ENCODE data around the gene ZNF275.

Gene ZNF275

GRCh38 chrX:153343674-153344073, 9.7 kb downstream of the ZNF275 start:
- H2BK12ac ChIP-seq (ENCODE audit: low read length in 2 of 2) = no peak overlapping the region
- 94% methylated on average over 2 of the region's 2 CpGs for WGBS

GRCh38 chrX:153347530-153347929, 13.6 kb downstream of the ZNF275 start:
- Histone ChIP-seq H3K23ac (ENCODE audit: low read length in 2 of 2) (no peak overlapping the region), H3K27ac (ENCODE audit: low read length, poor library complexity, severe bottlenecking) (no peak overlapping the region), H2BK15ac (ENCODE audit: low read depth, poor library complexity, severe bottlenecking) (no peak overlapping the region), H3K4me1 (ENCODE audit: control insufficient read depth, insufficient read depth, low read depth, low read length) (no peaks in the 10 kb centered on the region), H2BK5ac (ENCODE audit: low read depth, low read length, poor library complexity, severe bottlenecking) (no peak overlapping the region), H3K9ac (ENCODE audit: low read length) (no peak overlapping the region), H2BK120ac (ENCODE audit: low read depth, low read length) (no peak overlapping the region), H2AK5ac (ENCODE audit: low read length, severe bottlenecking) (no peak overlapping the region), H4K91ac (ENCODE audit: low read length) (no peak overlapping the region), H2BK12ac (ENCODE audit: low read length in 2 of 2) (no peak overlapping the region), H3K4me2 (ENCODE audit: low read length, poor library complexity, severe bottlenecking) (no peak overlapping the region), H3K18ac (ENCODE audit: low read depth in 1 of 2, low read length in 2 of 2) (no peak overlapping the region), H4K8ac (ENCODE audit: low read length) (no peak overlapping the region), H3K4ac (ENCODE audit: low read depth in 1 of 2, low read length in 2 of 2) (no peak overlapping the region), H3K79me1 (replicated peaks; ENCODE audit: low read length, poor library complexity, severe bottlenecking) (peaks cover 10% of the 10 kb centered on the region), H3K14ac (ENCODE audit: low read length in 2 of 2) (no peak overlapping the region), H3K4me3 (ENCODE audit: insufficient read depth in 1 of 2, low read depth in 1 of 2, low read length in 2 of 2) (no peak overlapping the region), H3K27me3 (ENCODE audit: control insufficient read depth in 1 of 2, insufficient read depth in 1 of 2, low read length in 2 of 2) (peaks cover 0 to 5% of the 10 kb centered on the region in 2 experiments), H3K9me3 (ENCODE audit: control insufficient read depth, low read length) (peaks cover 10% of the 10 kb centered on the region), H2AFZ (ENCODE audit: low read depth, low read length) (no peak overlapping the region), H3K36me3 (ENCODE audit: control insufficient read depth in 1 of 2, insufficient read depth in 2 of 2, low read depth in 1 of 2, low read length in 2 of 2) (peaks cover 55 to 63% of the 10 kb centered on the region in 2 experiments)
- no peak for DNase-seq
- 96% methylated on average over 38 of the region's 38 CpGs for WGBS

More at GRCh38 chrX:153343674-153344073, 9.7 kb downstream of the ZNF275 start:
- no peak overlapping the region for H3K4ac ChIP-seq (ENCODE audit: low read depth in 1 of 2, low read length in 2 of 2)
- H3K14ac ChIP-seq (ENCODE audit: low read length in 2 of 2) = no peak overlapping the region
- no peak overlapping the region for H4K91ac ChIP-seq (ENCODE audit: low read length)
- H3K9ac ChIP-seq (ENCODE audit: low read length) = no peak overlapping the region
- H2AK5ac ChIP-seq (ENCODE audit: low read length, severe bottlenecking) = no peak overlapping the region
- no peak overlapping the region for H2BK15ac ChIP-seq (ENCODE audit: low read depth, poor library complexity, severe bottlenecking)
- no peak overlapping the region for H3K18ac ChIP-seq (ENCODE audit: low read depth in 1 of 2, low read length in 2 of 2)
- H3K9me3 ChIP-seq (ENCODE audit: control insufficient read depth, low read length) = peaks cover 6% of the 10 kb centered on the region
- no peak overlapping the region for H3K23ac ChIP-seq (ENCODE audit: low read length in 2 of 2)
- H3K27me3 ChIP-seq (ENCODE audit: control insufficient read depth in 1 of 2, insufficient read depth in 1 of 2, low read length in 2 of 2) = no peaks in the 10 kb centered on the region
- no peak for DNase-seq
- H3K4me3 ChIP-seq (ENCODE audit: insufficient read depth in 1 of 2, low read depth in 1 of 2, low read length in 2 of 2) = no peak overlapping the region
- no peak overlapping the region for H2BK5ac ChIP-seq (ENCODE audit: low read depth, low read length, poor library complexity, severe bottlenecking)
- H3K36me3 ChIP-seq (ENCODE audit: control insufficient read depth in 1 of 2, insufficient read depth in 2 of 2, low read depth in 1 of 2, low read length in 2 of 2) = peaks cover 39 to 53% of the 10 kb centered on the region in 2 experiments
- H3K79me1 ChIP-seq (replicated peaks; ENCODE audit: low read length, poor library complexity, severe bottlenecking) = peaks cover 16% of the 10 kb centered on the region
- no peak overlapping the region for H4K8ac ChIP-seq (ENCODE audit: low read length)
- no peak overlapping the region for H2BK120ac ChIP-seq (ENCODE audit: low read depth, low read length)
- H3K4me2 ChIP-seq (ENCODE audit: low read length, poor library complexity, severe bottlenecking) = no peak overlapping the region
- no peak overlapping the region for H2AFZ ChIP-seq (ENCODE audit: low read depth, low read length)
- no peak overlapping the region for H3K27ac ChIP-seq (ENCODE audit: low read length, poor library complexity, severe bottlenecking)
- no peaks in the 10 kb centered on the region for H3K4me1 ChIP-seq (ENCODE audit: control insufficient read depth, insufficient read depth, low read depth, low read length)

GRCh38 chrX:153348421-153348820, 14.5 kb downstream of the ZNF275 start:
- Histone ChIP-seq H3K9ac (ENCODE audit: low read length) (no peak overlapping the region), H2BK120ac (ENCODE audit: low read depth, low read length) (no peak overlapping the region), H3K23ac (ENCODE audit: low read length in 2 of 2) (no peak overlapping the region), H3K36me3 (ENCODE audit: control insufficient read depth in 1 of 2, insufficient read depth in 2 of 2, low read depth in 1 of 2, low read length in 2 of 2) (peaks cover 55 to 63% of the 10 kb centered on the region in 2 experiments), H3K4me1 (ENCODE audit: control insufficient read depth, insufficient read depth, low read depth, low read length) (no peaks in the 10 kb centered on the region), H3K9me3 (ENCODE audit: control insufficient read depth, low read length) (peaks cover 8% of the 10 kb centered on the region), H2BK5ac (ENCODE audit: low read depth, low read length, poor library complexity, severe bottlenecking) (no peak overlapping the region), H2BK15ac (ENCODE audit: low read depth, poor library complexity, severe bottlenecking) (no peak overlapping the region), H2AK5ac (ENCODE audit: low read length, severe bottlenecking) (no peak overlapping the region), H3K79me1 (replicated peaks; ENCODE audit: low read length, poor library complexity, severe bottlenecking) (peaks cover 10% of the 10 kb centered on the region), H2BK12ac (ENCODE audit: low read length in 2 of 2) (no peak overlapping the region), H4K8ac (ENCODE audit: low read length) (no peak overlapping the region), H4K91ac (ENCODE audit: low read length) (no peak overlapping the region), H3K4me3 (ENCODE audit: insufficient read depth in 1 of 2, low read depth in 1 of 2, low read length in 2 of 2) (no peak overlapping the region), H3K4ac (ENCODE audit: low read depth in 1 of 2, low read length in 2 of 2) (no peak overlapping the region), H3K27ac (ENCODE audit: low read length, poor library complexity, severe bottlenecking) (no peak overlapping the region), H3K27me3 (ENCODE audit: control insufficient read depth in 1 of 2, insufficient read depth in 1 of 2, low read length in 2 of 2) (peaks cover 0 to 7% of the 10 kb centered on the region in 2 experiments), H3K14ac (ENCODE audit: low read length in 2 of 2) (no peak overlapping the region), H2AFZ (ENCODE audit: low read depth, low read length) (no peak overlapping the region), H3K4me2 (ENCODE audit: low read length, poor library complexity, severe bottlenecking) (no peak overlapping the region), H3K18ac (ENCODE audit: low read depth in 1 of 2, low read length in 2 of 2) (no peak overlapping the region)
- 96% methylated on average over 8 of the region's 8 CpGs for WGBS
- DNase-seq = no peak

GRCh38 chrX:153349952-153350351, 16.0 kb downstream of the ZNF275 start:
- H4K91ac ChIP-seq (ENCODE audit: low read length) = no peak overlapping the region
- WGBS = 100% methylated on average over 4 of the region's 5 CpGs
- H4K8ac ChIP-seq (ENCODE audit: low read length) = no peak overlapping the region

More at GRCh38 chrX:153349952-153350351, 16.0 kb downstream of the ZNF275 start:
- Histone ChIP-seq H3K27me3 (ENCODE audit: control insufficient read depth in 1 of 2, insufficient read depth in 1 of 2, low read length in 2 of 2) (peaks cover 0 to 13% of the 10 kb centered on the region in 2 experiments), H2BK120ac (ENCODE audit: low read depth, low read length) (no peak overlapping the region), H3K36me3 (ENCODE audit: control insufficient read depth in 1 of 2, insufficient read depth in 2 of 2, low read depth in 1 of 2, low read length in 2 of 2) (peaks cover 43 to 53% of the 10 kb centered on the region in 2 experiments), H3K4ac (ENCODE audit: low read depth in 1 of 2, low read length in 2 of 2) (no peak overlapping the region), H2BK15ac (ENCODE audit: low read depth, poor library complexity, severe bottlenecking) (no peak overlapping the region), H3K18ac (ENCODE audit: low read depth in 1 of 2, low read length in 2 of 2) (no peak overlapping the region), H2BK12ac (ENCODE audit: low read length in 2 of 2) (no peak overlapping the region), H3K14ac (ENCODE audit: low read length in 2 of 2) (no peak overlapping the region), H2AK5ac (ENCODE audit: low read length, severe bottlenecking) (no peak overlapping the region), H3K9me3 (ENCODE audit: control insufficient read depth, low read length) (peaks cover 8% of the 10 kb centered on the region), H3K27ac (ENCODE audit: low read length, poor library complexity, severe bottlenecking) (no peak overlapping the region), H3K4me1 (ENCODE audit: control insufficient read depth, insufficient read depth, low read depth, low read length) (no peaks in the 10 kb centered on the region), H2AFZ (ENCODE audit: low read depth, low read length) (no peak overlapping the region), H3K4me3 (ENCODE audit: insufficient read depth in 1 of 2, low read depth in 1 of 2, low read length in 2 of 2) (no peak overlapping the region), H3K4me2 (ENCODE audit: low read length, poor library complexity, severe bottlenecking) (no peak overlapping the region), H2BK5ac (ENCODE audit: low read depth, low read length, poor library complexity, severe bottlenecking) (no peak overlapping the region), H3K79me1 (replicated peaks; ENCODE audit: low read length, poor library complexity, severe bottlenecking) (peaks cover 9% of the 10 kb centered on the region), H3K23ac (ENCODE audit: low read length in 2 of 2) (no peak overlapping the region), H3K9ac (ENCODE audit: low read length) (no peak overlapping the region)
- DNase-seq = no peak

All from mesenchymal stem cell (in vitro differentiated cells and primary cell).